ENCODE results near the gene HIGD1A.

The HIGD1A gene

GRCh38 chr3:42847731-42848130 is 43.4 kb upstream of the HIGD1A start:
- peak; percentile 13 for DNase-seq (ENCODE audit: low read depth)
- TF ChIP-seq, protein P1, sequence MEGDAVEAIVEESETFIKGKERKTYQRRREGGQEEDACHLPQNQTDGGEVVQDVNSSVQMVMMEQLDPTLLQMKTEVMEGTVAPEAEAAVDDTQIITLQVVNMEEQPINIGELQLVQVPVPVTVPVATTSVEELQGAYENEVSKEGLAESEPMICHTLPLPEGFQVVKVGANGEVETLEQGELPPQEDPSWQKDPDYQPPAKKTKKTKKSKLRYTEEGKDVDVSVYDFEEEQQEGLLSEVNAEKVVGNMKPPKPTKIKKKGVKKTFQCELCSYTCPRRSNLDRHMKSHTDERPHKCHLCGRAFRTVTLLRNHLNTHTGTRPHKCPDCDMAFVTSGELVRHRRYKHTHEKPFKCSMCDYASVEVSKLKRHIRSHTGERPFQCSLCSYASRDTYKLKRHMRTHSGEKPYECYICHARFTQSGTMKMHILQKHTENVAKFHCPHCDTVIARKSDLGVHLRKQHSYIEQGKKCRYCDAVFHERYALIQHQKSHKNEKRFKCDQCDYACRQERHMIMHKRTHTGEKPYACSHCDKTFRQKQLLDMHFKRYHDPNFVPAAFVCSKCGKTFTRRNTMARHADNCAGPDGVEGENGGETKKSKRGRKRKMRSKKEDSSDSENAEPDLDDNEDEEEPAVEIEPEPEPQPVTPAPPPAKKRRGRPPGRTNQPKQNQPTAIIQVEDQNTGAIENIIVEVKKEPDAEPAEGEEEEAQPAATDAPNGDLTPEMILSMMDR (conservative IDR thresholded peaks at IDR 0.05; ENCODE audit: low read length): no peak

DNA sequence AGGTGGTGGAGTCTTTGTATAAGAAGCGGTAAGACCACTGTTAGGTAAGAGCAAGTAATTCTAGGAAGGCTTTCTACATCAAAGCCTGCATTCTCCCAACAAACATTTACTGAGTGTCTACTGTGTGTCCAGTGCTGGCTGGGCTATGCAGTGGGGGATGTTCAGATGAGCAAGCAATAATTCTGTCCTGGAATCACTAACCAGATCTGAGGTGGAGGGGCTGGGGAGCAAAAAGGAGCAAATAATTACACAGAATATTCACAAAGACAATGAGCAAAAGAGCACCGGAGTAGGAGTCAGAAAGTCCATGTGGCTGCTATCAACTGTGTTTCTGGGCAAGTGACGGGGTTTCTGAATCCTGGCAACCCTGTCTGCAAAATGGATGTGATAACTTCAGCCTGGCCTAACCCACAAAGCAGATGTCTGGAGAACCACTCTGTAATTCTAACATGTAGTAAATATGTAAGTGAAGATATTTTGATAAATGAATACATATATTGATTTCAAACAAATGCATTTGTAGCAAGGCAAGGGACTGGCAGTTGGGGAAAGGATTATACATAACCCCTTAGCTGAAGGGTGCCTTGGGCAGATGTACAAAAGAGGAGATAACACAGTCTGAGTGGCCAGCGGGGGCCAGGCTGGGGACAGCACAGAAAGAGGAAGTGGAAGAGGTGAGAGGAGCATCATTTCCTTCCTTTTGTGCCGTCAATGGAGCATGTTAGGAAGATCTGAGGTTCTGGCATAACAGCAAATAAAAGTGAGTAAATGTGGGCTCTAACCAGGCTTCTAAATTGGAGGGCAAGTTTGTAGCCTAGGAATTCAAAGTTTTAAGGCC is 42.6 kb upstream of the HIGD1A start:
- no peak for DNase-seq (ENCODE audit: low read depth)
- no peak overlapping the region for H3K4me3 ChIP-seq (ENCODE audit: low read length)
- TF ChIP-seq, protein P1 (conservative IDR thresholded peaks at IDR 0.05; ENCODE audit: low read length): no peak

More at GRCh38 chr3:42847731-42848130, 43.4 kb upstream of the HIGD1A start:
- H3K4me3 ChIP-seq (ENCODE audit: low read length): no peak overlapping the region

GRCh38 chr3:42844815-42845214 is 40.5 kb upstream of the HIGD1A start:
- DNase-seq (ENCODE audit: low read depth): no peak
- TF ChIP-seq, protein P1 (conservative IDR thresholded peaks at IDR 0.05; ENCODE audit: low read length): no peak
- no peak overlapping the region for H3K4me3 ChIP-seq (ENCODE audit: low read length)

DNA sequence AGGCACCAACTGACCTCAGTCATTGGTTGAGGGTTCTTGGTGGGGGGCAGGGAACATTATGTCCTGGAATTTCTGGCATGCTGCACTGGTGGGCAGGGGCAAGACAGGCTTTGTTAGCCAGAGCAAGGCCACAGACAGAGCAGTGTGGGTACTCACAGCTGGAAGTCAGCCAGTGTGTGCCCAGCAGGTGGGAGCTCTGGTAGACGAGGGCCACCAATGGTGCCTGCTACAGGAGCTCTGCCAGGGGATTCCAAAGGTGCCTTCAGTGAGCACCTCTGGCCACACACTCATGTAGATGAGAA is 40.1 kb upstream of the HIGD1A start:
- DNase-seq (ENCODE audit: low read depth): no peak
- no peak overlapping the region for H3K4me3 ChIP-seq (ENCODE audit: low read length)
- TF ChIP-seq, protein P1 (conservative IDR thresholded peaks at IDR 0.05; ENCODE audit: low read length): no peak

GRCh38 chr3:42843713-42844411 is 39.6 kb upstream of the HIGD1A start:
- DNase-seq (ENCODE audit: low read depth): no peak
- TF ChIP-seq, protein P1 (conservative IDR thresholded peaks at IDR 0.05; ENCODE audit: low read length): no peak
- H3K4me3 ChIP-seq (ENCODE audit: low read length): no peak overlapping the region

DNA sequence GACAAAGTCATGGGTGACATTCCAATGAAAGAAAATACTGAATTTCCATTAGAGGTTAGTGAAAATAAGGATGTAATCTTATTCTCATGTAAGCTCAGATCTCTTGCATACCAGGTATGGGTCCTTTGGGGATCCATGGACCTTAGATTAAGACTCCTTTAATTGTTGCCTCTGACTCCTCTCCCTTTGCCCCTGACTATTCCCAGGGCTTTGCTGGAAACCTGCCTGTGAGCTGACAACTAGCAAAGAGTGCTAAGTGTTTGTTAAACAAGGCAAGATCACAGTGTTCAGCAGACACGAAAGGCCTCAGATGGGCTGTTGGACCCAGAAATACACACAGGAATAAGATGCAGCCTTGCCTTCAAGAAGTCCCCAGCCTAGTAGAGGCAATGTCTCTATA is 37.0 kb upstream of the HIGD1A start:
- no peak overlapping the region for H3K4me3 ChIP-seq (ENCODE audit: low read length)
- DNase-seq (ENCODE audit: low read depth): no peak
- TF ChIP-seq, protein P1 (conservative IDR thresholded peaks at IDR 0.05; ENCODE audit: low read length): no peak

DNA sequence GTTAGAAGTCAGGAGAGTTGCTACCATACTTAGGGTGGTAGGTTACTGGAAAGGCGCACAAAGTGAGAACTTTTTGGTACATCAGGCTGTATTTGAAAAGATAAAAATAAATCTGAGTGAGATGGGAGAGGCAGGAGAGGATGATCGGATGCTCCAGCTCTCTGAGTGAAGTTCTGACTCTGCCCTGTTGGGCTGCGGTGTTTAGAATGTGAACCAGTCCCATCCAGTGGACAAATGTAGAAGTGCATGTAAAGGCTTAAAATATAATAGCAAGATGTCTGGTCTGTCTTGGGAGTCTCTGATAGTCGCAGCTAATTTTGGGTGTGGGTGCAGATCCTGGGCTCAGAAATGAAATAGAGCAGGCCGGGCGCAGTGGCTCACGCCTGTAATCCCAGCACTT is 35.3 kb upstream of the HIGD1A start:
- peak overlapping the region; percentile 43 for H3K4me3 ChIP-seq (ENCODE audit: low read length)
- DNase-seq (ENCODE audit: low read depth): peak; percentile 66

More for the DNA sequence above, 35.3 kb upstream of the HIGD1A start:
- TF ChIP-seq, protein P1 (conservative IDR thresholded peaks at IDR 0.05; ENCODE audit: low read length): peak; percentile 88
